GM19463 (cell line): ENCODE data around the gene PRIM2.
"Not testable (repeated sequence)": the region's sequence is repeated elsewhere in the genome, so short reads cannot be mapped to it uniquely, and the experiment has no call there.

ENCODE experiments used
- ATAC-seq: cut with Tn5 transposase; IDR thresholded peaks from one replicate; pipeline ENCODE4 v1.9.1; 2021; ENCODE audit warnings: mild to moderate bottlenecking, moderate library complexity; ENCODE audit not compliant: unreplicated experiment

The PRIM2 gene

GRCh38 chr6:57442133-57442532 is 124.7 kb downstream of the PRIM2 start:
- not testable (repeated sequence) for ATAC-seq

- not testable (repeated sequence) for ATAC-seq
Observed at GRCh38 chr6:57443181-57443580, 125.8 kb downstream of the PRIM2 start.

- ATAC-seq = not testable (repeated sequence)
Observed at GRCh38 chr6:57444787-57445186, 127.4 kb downstream of the PRIM2 start.

- ATAC-seq = peak; percentile 38
Observed at GRCh38 chr6:57445379-57445778, 127.9 kb downstream of the PRIM2 start.

GRCh38 chr6:57445790-57446468 is 128.5 kb downstream of the PRIM2 start:
- ATAC-seq = peak; percentile 75

- ATAC-seq = not testable (repeated sequence)
Observed at GRCh38 chr6:57449496-57450066, 132.2 kb downstream of the PRIM2 start.

- not testable (repeated sequence) for ATAC-seq
Observed at GRCh38 chr6:57459781-57460180, 142.4 kb downstream of the PRIM2 start.

GRCh38 chr6:57461022-57461421 is 143.6 kb downstream of the PRIM2 start:
- ATAC-seq = not testable (repeated sequence)

- ATAC-seq = not testable (repeated sequence)
Observed at GRCh38 chr6:57463809-57464208, 146.4 kb downstream of the PRIM2 start.

- not testable (repeated sequence) for ATAC-seq
Observed at GRCh38 chr6:57465968-57466367, 148.5 kb downstream of the PRIM2 start.

GRCh38 chr6:57469072-57469471 is 151.6 kb downstream of the PRIM2 start:
- no peak for ATAC-seq

GRCh38 chr6:57470148-57470547 is 152.7 kb downstream of the PRIM2 start:
- not testable (repeated sequence) for ATAC-seq

- ATAC-seq = not testable (repeated sequence)
Observed at GRCh38 chr6:57471314-57471864, 154.0 kb downstream of the PRIM2 start.

GRCh38 chr6:57472861-57473362 is 155.5 kb downstream of the PRIM2 start:
- not testable (repeated sequence) for ATAC-seq

- ATAC-seq = not testable (repeated sequence)
Observed at GRCh38 chr6:57474862-57475475, 157.5 kb downstream of the PRIM2 start.

- ATAC-seq = not testable (repeated sequence)
Observed at GRCh38 chr6:57475656-57476055, 158.2 kb downstream of the PRIM2 start.

- ATAC-seq = not testable (repeated sequence)
Observed at GRCh38 chr6:57480194-57480593, 162.8 kb downstream of the PRIM2 start.

GRCh38 chr6:57481121-57481520 is 163.7 kb downstream of the PRIM2 start:
- ATAC-seq = not testable (repeated sequence)

- ATAC-seq = not testable (repeated sequence)
Observed at GRCh38 chr6:57482471-57482870, 165.0 kb downstream of the PRIM2 start.

GRCh38 chr6:57486494-57487081 is 169.2 kb downstream of the PRIM2 start:
- ATAC-seq = not testable (repeated sequence)

GRCh38 chr6:57488551-57488950 is 171.1 kb downstream of the PRIM2 start:
- ATAC-seq = not testable (repeated sequence)
